ENCODE results near the gene DNAH9. TPM values are rescaled to one million over a fixed set of nuclear protein-coding genes. Genes with fewer than 3 reads are reported as not detected.

Gene DNAH9
- polyA plus RNA-seq, 1 donor from 2014 or later, result 2.0 TPM

- H3K36me3 ChIP-seq (ENCODE audit: insufficient read depth, low read length), result no peaks in the 10 kb centered on the region
- no peak overlapping the region for H3K4me2 ChIP-seq (ENCODE audit: low read length)
- no peaks in the 10 kb centered on the region for H4K20me1 ChIP-seq (ENCODE audit: insufficient read depth)
- no peaks in the 10 kb centered on the region for H3K9me3 ChIP-seq (ENCODE audit: low read length)
- no peaks in the 10 kb centered on the region for H3K9me2 ChIP-seq (ENCODE audit: insufficient read depth, low read length)
- TF ChIP-seq POLR2AphosphoS5 (IDR thresholded peaks at IDR 0.05) (no peak), TAF1 (IDR thresholded peaks at IDR 0.05; ENCODE audit: low read depth) (no peak), MXI1 (conservative IDR thresholded peaks at IDR 0.05; ENCODE audit: poor library complexity, severe bottlenecking) (no peak), EP300 (conservative IDR thresholded peaks at IDR 0.05; ENCODE audit: poor library complexity, severe bottlenecking) (no peak), REST (IDR thresholded peaks at IDR 0.05; ENCODE audit: borderline replicate concordance) (no peak), CTCF (IDR thresholded peaks at IDR 0.05; ENCODE audit: poor library complexity, severe bottlenecking) (no peak), RAD21 (conservative IDR thresholded peaks at IDR 0.05) (no peak), SMC3 (conservative IDR thresholded peaks at IDR 0.05; ENCODE audit: poor library complexity) (no peak), EZH2 (IDR thresholded peaks at IDR 0.05; ENCODE audit: borderline replicate concordance, insufficient read depth, low read length, poor library complexity, severe bottlenecking) (no peak)
- H3K27me3 ChIP-seq (ENCODE audit: insufficient read depth, low read depth, low read length), result no peaks in the 10 kb centered on the region
- no peak overlapping the region for H3K4me3 ChIP-seq (ENCODE audit: low read length)
- no peaks in the 10 kb centered on the region for H3F3A ChIP-seq (ENCODE audit: insufficient read depth, low read length, poor library complexity, severe bottlenecking)
- no peak overlapping the region for H3K27ac ChIP-seq (ENCODE audit: low read length)
- H3K9ac ChIP-seq (ENCODE audit: low read length), result no peak overlapping the region
- H2AFZ ChIP-seq (ENCODE audit: low read depth, low read length), result no peak overlapping the region
- no peaks in the 10 kb centered on the region for H3K79me2 ChIP-seq (replicated peaks; ENCODE audit: insufficient read depth, low read length)
Measured at GRCh38 chr17:11737313-11737679, 139.0 kb downstream of the DNAH9 start.

GRCh38 chr17:11738151-11738550, 139.9 kb downstream of the DNAH9 start:
- Histone ChIP-seq H3K4me3 (ENCODE audit: low read length) (no peak overlapping the region), H3K79me2 (replicated peaks; ENCODE audit: insufficient read depth, low read length) (no peaks in the 10 kb centered on the region), H3K9me2 (ENCODE audit: insufficient read depth, low read length) (no peaks in the 10 kb centered on the region), H3K36me3 (ENCODE audit: insufficient read depth, low read length) (no peaks in the 10 kb centered on the region), H3K4me2 (ENCODE audit: low read length) (no peak overlapping the region), H2AFZ (ENCODE audit: low read depth, low read length) (no peak overlapping the region), H4K20me1 (ENCODE audit: insufficient read depth) (no peaks in the 10 kb centered on the region), H3K9me3 (ENCODE audit: low read length) (no peaks in the 10 kb centered on the region), H3K27me3 (ENCODE audit: insufficient read depth, low read depth, low read length) (no peaks in the 10 kb centered on the region), H3K27ac (ENCODE audit: low read length) (no peak overlapping the region), H3K9ac (ENCODE audit: low read length) (no peak overlapping the region), H3F3A (ENCODE audit: insufficient read depth, low read length, poor library complexity, severe bottlenecking) (no peaks in the 10 kb centered on the region)
- no peak for TF ChIP-seq RAD21 (conservative IDR thresholded peaks at IDR 0.05)
- TF ChIP-seq MXI1 (conservative IDR thresholded peaks at IDR 0.05; ENCODE audit: poor library complexity, severe bottlenecking), result no peak
- TF ChIP-seq POLR2AphosphoS5 (IDR thresholded peaks at IDR 0.05), result no peak
- no peak for TF ChIP-seq EP300 (conservative IDR thresholded peaks at IDR 0.05; ENCODE audit: poor library complexity, severe bottlenecking)
- TF ChIP-seq EZH2 (IDR thresholded peaks at IDR 0.05; ENCODE audit: borderline replicate concordance, insufficient read depth, low read length, poor library complexity, severe bottlenecking), result no peak
- no peak for TF ChIP-seq TAF1 (IDR thresholded peaks at IDR 0.05; ENCODE audit: low read depth)
- TF ChIP-seq CTCF (IDR thresholded peaks at IDR 0.05; ENCODE audit: poor library complexity, severe bottlenecking), result no peak
- TF ChIP-seq SMC3 (conservative IDR thresholded peaks at IDR 0.05; ENCODE audit: poor library complexity), result no peak
- TF ChIP-seq REST (IDR thresholded peaks at IDR 0.05; ENCODE audit: borderline replicate concordance), result no peak

All from neural cell (in vitro differentiated cells).